Hippocampal formation (tissue), 2 donors: ENCODE results near the gene SRSF3.
"Not testable (repeated sequence)": the region's sequence is repeated elsewhere in the genome, so short reads cannot be mapped to it uniquely, and the experiment has no call there.

Source experiments
- DNase-seq, 2 donors: peaks; one replicate each; lab custom pipeline; 2025; lab: John Stamatoyannopoulos, UW

The SRSF3 gene

GRCh38 chr6:36605143-36605542 is 11.0 kb downstream of the SRSF3 start:
- no peak for DNase-seq

- DNase-seq, result no peak
These were observed 11.6 kb downstream of the SRSF3 start for GRCh38 chr6:36605560-36606391.

- DNase-seq, result not testable (repeated sequence)
These were observed 13.1 kb downstream of the SRSF3 start for GRCh38 chr6:36607305-36607682.

GRCh38 chr6:36607683-36608386 is 13.7 kb downstream of the SRSF3 start:
- no peak for DNase-seq

GRCh38 chr6:36608788-36609563 is 14.8 kb downstream of the SRSF3 start:
- DNase-seq, result no peak

GRCh38 chr6:36609582-36609981 is 15.4 kb downstream of the SRSF3 start:
- no peak for DNase-seq

GRCh38 chr6:36610041-36610955 is 16.1 kb downstream of the SRSF3 start:
- DNase-seq, result no peak

GRCh38 chr6:36610956-36611336 is 16.8 kb downstream of the SRSF3 start:
- DNase-seq, result no peak

GRCh38 chr6:36611679-36612078 is 17.5 kb downstream of the SRSF3 start:
- DNase-seq, result not testable (repeated sequence)

GRCh38 chr6:36612101-36612625 is 18.0 kb downstream of the SRSF3 start:
- DNase-seq, result no peak

- no peak for DNase-seq
These were observed 19.2 kb downstream of the SRSF3 start for GRCh38 chr6:36613200-36613995.

- DNase-seq, result peak in 1 of 2 donors; percentile 32
These were observed 21.0 kb downstream of the SRSF3 start for GRCh38 chr6:36615018-36615761.

GRCh38 chr6:36616893-36617521 is 22.8 kb downstream of the SRSF3 start:
- no peak for DNase-seq

- DNase-seq, result no peak
These were observed 24.5 kb downstream of the SRSF3 start for GRCh38 chr6:36618366-36619355.

- no peak for DNase-seq
These were observed 27.3 kb downstream of the SRSF3 start for GRCh38 chr6:36621371-36621855.

- no peak for DNase-seq
These were observed 28.9 kb downstream of the SRSF3 start for GRCh38 chr6:36622901-36623546.
